HepG2 (cell line): ENCODE results near the gene TRERF1. TPM values are rescaled to one million over a fixed set of nuclear protein-coding genes. Genes with fewer than 3 reads are reported as not detected.

ENCODE experiments used
- AGO2 ChIP-seq: fragments of 200-400 bp; formaldehyde crosslinking; optimal IDR thresholded peaks from 2 replicates; pipeline ENCODE3; 2017; ENCODE audit warnings: mild to moderate bottlenecking, low read depth, low read length, moderate library complexity
- NR2F1 ChIP-seq, 2 experiments: fragments of 450-650 bp in 1 of 2; formaldehyde crosslinking in 1 of 2; IDR thresholded peaks; 2 replicates each; pipeline versions ENCODE4 v1.5.0 to v1.6.1; 2016 to 2020; ENCODE audit warnings: mild to moderate bottlenecking in 1 of 2, missing compliant biosample characterization in 1 of 2, missing genetic modification reagents in 1 of 2, moderate library complexity in 1 of 2
- PRMT3 ChIP-seq: sonication (generic); formaldehyde crosslinking; IDR thresholded peaks from 2 replicates; pipeline ENCODE4 v1.8.1; 2022; ENCODE audit warnings: low read depth, mild to moderate bottlenecking, moderate library complexity, missing genetic modification reagents, borderline replicate concordance
- polyA plus RNA-seq, 8 experiments: library from polyadenylated mRNA; depleted of rRNA in 3 of 8; stranded (reverse) in 7 of 8; unstranded in 1 of 8; fragments of >200 nt; fragmentation: Illumina TruSeq in 4 of 8; extraction: Trizol in 4 of 8; gene quantifications; 2 replicates each; pipeline versions ENCODE4 v1.2.1 to v1.2.3, GENCODE V29; 2011 to 2016; ENCODE audit warnings: low read depth in 4 of 8, missing spikeins in 1 of 8, mixed read lengths in 1 of 8; ENCODE audit not compliant: insufficient read depth in 1 of 8
- total RNA-seq, 5 experiments: library from RNA; depleted of rRNA; stranded (reverse); fragments of >200 nt; fragmentation: Illumina TruSeq; extraction: Trizol; gene quantifications; 2 replicates each; pipeline ENCODE4 v1.2.3, GENCODE V29; 2016; ENCODE audit warnings: low read depth in 1 of 5
- TF ChIP-seq, protein P1 (sequence below): sonication (generic); formaldehyde crosslinking; IDR thresholded peaks from 2 replicates; pipeline ENCODE4 v1.4.0; 2020; ENCODE audit warnings: mild to moderate bottlenecking, missing genetic modification reagents, borderline replicate concordance
- TF ChIP-seq, protein P2 (sequence below): sonication (generic); formaldehyde crosslinking; IDR thresholded peaks from 2 replicates; pipeline ENCODE4 v1.5.0; 2020; ENCODE audit warnings: missing genetic modification reagents, mild to moderate bottlenecking, borderline replicate concordance

Gene TRERF1
- total and polyA plus RNA-seq, 2 of the 13 experiments (the other 11 are each of a cell fraction or from before 2014, with no cell fraction given) = 0.02 TPM; not detected in 1

DNA sequence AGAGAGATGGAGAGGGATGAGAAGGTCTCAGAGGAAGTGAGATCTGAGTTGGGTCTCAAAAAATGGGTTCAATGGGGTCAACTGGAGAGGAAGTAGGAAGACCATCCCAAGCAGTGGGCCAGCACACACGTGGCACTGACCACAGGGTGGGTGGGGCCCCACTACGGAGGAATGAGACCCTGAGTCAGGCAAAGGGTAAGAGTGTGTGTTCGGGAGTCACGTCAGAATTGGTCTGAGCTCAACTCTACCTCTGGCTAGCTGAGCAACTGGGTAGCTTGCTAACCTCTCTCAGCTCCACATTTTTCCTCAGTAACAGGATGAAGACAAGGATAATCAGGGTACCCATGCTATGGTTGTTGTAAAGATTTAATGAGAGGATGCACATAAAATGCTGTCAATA, 79.0 kb downstream of the TRERF1 start (continued):
- no peak for TF ChIP-seq AGO2
- TF ChIP-seq NR2F1 (CRISPR knock-in tag; IDR thresholded peaks at IDR 0.05) = no peak
- TF ChIP-seq, protein P1, sequence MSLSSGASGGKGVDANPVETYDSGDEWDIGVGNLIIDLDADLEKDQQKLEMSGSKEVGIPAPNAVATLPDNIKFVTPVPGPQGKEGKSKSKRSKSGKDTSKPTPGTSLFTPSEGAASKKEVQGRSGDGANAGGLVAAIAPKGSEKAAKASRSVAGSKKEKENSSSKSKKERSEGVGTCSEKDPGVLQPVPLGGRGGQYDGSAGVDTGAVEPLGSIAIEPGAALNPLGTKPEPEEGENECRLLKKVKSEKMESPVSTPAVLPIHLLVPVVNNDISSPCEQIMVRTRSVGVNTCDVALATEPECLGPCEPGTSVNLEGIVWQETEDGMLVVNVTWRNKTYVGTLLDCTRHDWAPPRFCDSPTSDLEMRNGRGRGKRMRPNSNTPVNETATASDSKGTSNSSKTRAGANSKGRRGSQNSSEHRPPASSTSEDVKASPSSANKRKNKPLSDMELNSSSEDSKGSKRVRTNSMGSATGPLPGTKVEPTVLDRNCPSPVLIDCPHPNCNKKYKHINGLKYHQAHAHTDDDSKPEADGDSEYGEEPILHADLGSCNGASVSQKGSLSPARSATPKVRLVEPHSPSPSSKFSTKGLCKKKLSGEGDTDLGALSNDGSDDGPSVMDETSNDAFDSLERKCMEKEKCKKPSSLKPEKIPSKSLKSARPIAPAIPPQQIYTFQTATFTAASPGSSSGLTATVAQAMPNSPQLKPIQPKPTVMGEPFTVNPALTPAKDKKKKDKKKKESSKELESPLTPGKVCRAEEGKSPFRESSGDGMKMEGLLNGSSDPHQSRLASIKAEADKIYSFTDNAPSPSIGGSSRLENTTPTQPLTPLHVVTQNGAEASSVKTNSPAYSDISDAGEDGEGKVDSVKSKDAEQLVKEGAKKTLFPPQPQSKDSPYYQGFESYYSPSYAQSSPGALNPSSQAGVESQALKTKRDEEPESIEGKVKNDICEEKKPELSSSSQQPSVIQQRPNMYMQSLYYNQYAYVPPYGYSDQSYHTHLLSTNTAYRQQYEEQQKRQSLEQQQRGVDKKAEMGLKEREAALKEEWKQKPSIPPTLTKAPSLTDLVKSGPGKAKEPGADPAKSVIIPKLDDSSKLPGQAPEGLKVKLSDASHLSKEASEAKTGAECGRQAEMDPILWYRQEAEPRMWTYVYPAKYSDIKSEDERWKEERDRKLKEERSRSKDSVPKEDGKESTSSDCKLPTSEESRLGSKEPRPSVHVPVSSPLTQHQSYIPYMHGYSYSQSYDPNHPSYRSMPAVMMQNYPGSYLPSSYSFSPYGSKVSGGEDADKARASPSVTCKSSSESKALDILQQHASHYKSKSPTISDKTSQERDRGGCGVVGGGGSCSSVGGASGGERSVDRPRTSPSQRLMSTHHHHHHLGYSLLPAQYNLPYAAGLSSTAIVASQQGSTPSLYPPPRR = no peak
- TF ChIP-seq, protein P2, sequence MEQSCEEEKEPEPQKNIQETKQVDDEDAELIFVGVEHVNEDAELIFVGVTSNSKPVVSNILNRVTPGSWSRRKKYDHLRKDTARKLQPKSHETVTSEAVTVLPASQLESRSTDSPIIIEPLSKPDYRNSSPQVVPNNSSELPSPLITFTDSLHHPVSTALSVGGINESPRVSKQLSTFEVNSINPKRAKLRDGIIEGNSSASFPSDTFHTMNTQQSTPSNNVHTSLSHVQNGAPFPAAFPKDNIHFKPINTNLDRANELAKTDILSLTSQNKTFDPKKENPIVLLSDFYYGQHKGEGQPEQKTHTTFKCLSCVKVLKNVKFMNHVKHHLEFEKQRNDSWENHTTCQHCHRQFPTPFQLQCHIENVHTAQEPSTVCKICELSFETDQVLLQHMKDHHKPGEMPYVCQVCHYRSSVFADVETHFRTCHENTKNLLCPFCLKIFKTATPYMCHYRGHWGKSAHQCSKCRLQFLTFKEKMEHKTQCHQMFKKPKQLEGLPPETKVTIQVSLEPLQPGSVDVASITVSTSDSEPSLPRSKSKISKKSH = no peak
- TF ChIP-seq PRMT3 (CRISPR knock-in tag) = no peak
